ENCODE data around the gene GPR160. TPM values are rescaled to one million over a fixed set of nuclear protein-coding genes. Genes with fewer than 3 reads are reported as not detected.

Gene GPR160
- total RNA-seq, 1 donor from 2014 or later = 44.3 TPM

DNA sequence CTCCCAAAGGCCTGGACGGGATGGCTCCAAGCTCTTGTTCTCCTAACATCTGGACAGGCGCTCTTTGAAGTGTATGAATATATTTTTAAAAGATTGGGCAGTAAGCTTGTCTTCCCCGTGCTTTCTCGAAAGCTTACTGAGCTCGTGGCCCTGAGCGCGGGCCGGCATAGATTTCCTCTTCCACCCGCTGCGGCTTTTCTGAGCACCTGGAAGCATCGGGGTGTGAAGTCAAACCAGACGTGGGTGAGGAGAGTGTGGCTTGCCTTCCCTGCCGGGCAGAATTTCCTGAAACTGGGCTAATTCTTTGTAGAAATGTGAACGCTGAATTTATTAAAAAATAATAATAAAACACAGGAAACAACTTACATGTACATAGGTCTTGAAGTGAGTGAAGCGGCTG lies 25.9 kb downstream of the GPR160 start:
- no peak for DNase-seq (ENCODE audit: low spot score, unreplicated experiment)
- H3K27me3 Mint-ChIP-seq = no peaks in the 10 kb centered on the region
- H3K36me3 Mint-ChIP-seq (ENCODE audit: insufficient read depth) = peaks cover 36% of the 10 kb centered on the region
- TF ChIP-seq, protein P1, sequence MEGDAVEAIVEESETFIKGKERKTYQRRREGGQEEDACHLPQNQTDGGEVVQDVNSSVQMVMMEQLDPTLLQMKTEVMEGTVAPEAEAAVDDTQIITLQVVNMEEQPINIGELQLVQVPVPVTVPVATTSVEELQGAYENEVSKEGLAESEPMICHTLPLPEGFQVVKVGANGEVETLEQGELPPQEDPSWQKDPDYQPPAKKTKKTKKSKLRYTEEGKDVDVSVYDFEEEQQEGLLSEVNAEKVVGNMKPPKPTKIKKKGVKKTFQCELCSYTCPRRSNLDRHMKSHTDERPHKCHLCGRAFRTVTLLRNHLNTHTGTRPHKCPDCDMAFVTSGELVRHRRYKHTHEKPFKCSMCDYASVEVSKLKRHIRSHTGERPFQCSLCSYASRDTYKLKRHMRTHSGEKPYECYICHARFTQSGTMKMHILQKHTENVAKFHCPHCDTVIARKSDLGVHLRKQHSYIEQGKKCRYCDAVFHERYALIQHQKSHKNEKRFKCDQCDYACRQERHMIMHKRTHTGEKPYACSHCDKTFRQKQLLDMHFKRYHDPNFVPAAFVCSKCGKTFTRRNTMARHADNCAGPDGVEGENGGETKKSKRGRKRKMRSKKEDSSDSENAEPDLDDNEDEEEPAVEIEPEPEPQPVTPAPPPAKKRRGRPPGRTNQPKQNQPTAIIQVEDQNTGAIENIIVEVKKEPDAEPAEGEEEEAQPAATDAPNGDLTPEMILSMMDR (IDR thresholded peaks at IDR 0.05; ENCODE audit: unreplicated experiment) = no peak
- no peak overlapping the region for H3K27ac Mint-ChIP-seq
- peaks cover 8% of the 10 kb centered on the region for H3K9me3 Mint-ChIP-seq (ENCODE audit: low read depth)
- no peak overlapping the region for H3K4me3 Mint-ChIP-seq (ENCODE audit: low read depth)
- H3K4me1 Mint-ChIP-seq (ENCODE audit: low read depth) = peaks cover 9% of the 10 kb centered on the region

DNA sequence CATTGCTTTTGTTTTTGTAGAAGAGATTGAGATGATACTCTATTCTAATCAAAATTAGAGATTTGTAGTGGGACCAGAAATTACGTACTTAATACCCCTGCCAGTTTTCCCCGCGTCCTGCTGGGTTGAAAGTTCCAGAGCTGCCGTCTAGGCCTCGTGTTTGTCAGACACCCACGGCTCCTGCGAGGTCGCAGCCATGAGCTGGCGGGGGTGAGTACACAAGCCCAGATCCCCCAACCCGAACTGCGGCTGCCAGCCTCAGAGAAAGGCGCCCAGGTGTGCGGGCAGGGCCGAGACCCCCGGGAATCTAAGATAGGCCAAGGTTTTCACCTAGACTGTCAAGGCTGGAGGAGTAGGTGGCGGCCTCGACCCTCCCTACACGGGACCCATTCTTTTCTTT lies 26.3 kb downstream of the GPR160 start:
- Mint-ChIP-seq H3K4me1 (ENCODE audit: low read depth) (peaks cover 9% of the 10 kb centered on the region), H3K4me3 (ENCODE audit: low read depth) (no peak overlapping the region), H3K36me3 (ENCODE audit: insufficient read depth) (peaks cover 36% of the 10 kb centered on the region), H3K27me3 (no peaks in the 10 kb centered on the region), H3K9me3 (ENCODE audit: low read depth) (peaks cover 8% of the 10 kb centered on the region), H3K27ac (no peak overlapping the region)
- TF ChIP-seq, protein P1 (IDR thresholded peaks at IDR 0.05; ENCODE audit: unreplicated experiment) = no peak
- no peak for DNase-seq (ENCODE audit: low spot score, unreplicated experiment)

DNA sequence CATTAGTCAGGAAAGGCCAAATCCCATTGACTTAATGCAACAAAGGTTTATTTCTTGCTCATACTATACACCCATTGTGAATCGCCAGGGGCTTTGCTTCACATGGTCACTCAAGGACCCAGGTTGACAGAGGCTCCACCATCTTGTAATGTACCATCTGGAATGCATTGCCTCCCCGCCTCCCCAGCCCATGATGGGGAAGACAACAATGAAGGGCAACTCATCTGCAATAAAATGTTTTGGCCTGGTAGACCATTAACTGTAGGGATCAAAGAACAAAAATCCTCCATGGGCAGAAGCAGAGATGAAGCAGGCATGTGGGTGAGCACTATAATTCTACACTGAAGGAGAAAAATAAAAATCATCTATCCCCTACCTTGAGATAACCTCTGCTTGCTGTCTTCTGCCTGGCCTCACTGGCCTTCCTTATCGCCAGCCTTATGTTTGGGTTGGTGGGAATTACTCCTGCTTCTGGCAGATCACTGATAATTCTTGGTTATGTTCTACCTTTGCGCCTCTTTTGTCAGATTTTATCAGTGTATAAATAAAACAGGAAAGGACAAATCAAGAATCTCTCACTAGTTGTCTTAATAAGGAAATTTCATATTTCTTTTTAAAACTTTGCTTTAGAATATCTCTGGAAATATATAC lies 37.8 kb downstream of the GPR160 start:
- Mint-ChIP-seq H3K27me3 (no peaks in the 10 kb centered on the region), H3K27ac (peak overlapping the region; percentile 74), H3K9me3 (ENCODE audit: low read depth) (peaks cover 7% of the 10 kb centered on the region), H3K4me1 (ENCODE audit: low read depth) (peaks cover 28% of the 10 kb centered on the region), H3K36me3 (ENCODE audit: insufficient read depth) (peaks cover 32% of the 10 kb centered on the region), H3K4me3 (ENCODE audit: low read depth) (no peak overlapping the region)
- no peak for DNase-seq (ENCODE audit: low spot score, unreplicated experiment)
- TF ChIP-seq, protein P1 (IDR thresholded peaks at IDR 0.05; ENCODE audit: unreplicated experiment) = no peak

DNA sequence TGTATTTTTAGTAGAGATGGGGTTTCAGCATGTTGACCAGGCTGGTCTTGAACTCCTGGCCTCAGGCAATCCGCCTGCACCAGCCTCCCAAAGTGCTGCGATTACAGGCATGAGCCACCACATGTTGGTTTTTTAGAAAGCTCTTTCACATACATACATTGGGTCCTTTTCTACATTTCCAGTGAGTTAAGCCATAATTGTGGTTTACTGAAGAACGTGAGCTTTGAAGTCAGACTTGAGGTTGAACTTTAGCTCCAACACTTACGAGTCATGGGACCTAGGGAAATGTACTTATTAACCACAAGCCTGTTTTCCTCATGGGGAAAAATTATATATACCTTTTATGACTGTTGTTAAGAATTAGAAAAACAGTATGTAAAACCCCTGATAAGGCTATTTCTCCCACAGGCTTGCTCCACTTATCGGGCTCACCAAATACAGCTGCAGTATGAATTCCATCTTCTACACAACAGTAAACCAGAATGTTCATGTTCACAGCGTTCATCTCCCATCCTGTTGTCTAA lies 39.0 kb downstream of the GPR160 start:
- no peak for DNase-seq (ENCODE audit: low spot score, unreplicated experiment)
- peaks cover 7% of the 10 kb centered on the region for H3K9me3 Mint-ChIP-seq (ENCODE audit: low read depth)
- no peaks in the 10 kb centered on the region for H3K27me3 Mint-ChIP-seq
- H3K4me1 Mint-ChIP-seq (ENCODE audit: low read depth) = peaks cover 29% of the 10 kb centered on the region
- no peak overlapping the region for H3K4me3 Mint-ChIP-seq (ENCODE audit: low read depth)
- H3K36me3 Mint-ChIP-seq (ENCODE audit: insufficient read depth) = peaks cover 36% of the 10 kb centered on the region
- TF ChIP-seq, protein P1 (IDR thresholded peaks at IDR 0.05; ENCODE audit: unreplicated experiment) = no peak
- H3K27ac Mint-ChIP-seq = peak overlapping the region; percentile 65

DNA sequence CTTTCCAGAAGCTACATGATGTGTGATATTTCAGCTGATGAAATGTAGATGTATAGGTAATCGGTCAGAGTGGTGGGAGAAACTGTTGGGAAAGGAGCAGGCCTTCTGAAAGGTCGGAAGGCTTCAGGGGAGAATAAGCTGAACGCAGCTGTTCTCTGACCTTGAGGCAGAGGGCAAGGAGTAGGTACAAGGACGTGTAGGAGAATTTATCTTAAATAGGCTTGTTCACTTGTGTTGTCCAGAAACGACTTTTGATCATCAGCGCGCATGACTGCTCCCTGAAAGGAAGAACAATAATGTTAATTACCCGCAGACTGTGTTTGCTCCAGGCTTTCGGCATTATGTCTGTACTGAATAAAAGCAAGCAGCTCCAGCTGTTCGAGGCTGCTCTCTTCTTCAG lies 39.6 kb downstream of the GPR160 start:
- TF ChIP-seq, protein P1 (IDR thresholded peaks at IDR 0.05; ENCODE audit: unreplicated experiment) = no peak
- Mint-ChIP-seq H3K27ac (peak overlapping the region; percentile 65), H3K9me3 (ENCODE audit: low read depth) (peaks cover 5% of the 10 kb centered on the region), H3K4me3 (ENCODE audit: low read depth) (no peak overlapping the region), H3K27me3 (no peaks in the 10 kb centered on the region), H3K4me1 (ENCODE audit: low read depth) (peaks cover 29% of the 10 kb centered on the region), H3K36me3 (ENCODE audit: insufficient read depth) (peaks cover 40% of the 10 kb centered on the region)
- DNase-seq (ENCODE audit: low spot score, unreplicated experiment) = no peak
